ENCODE data around the gene ADGRV1. TPM values are rescaled to one million over a fixed set of nuclear protein-coding genes. Genes with fewer than 3 reads are reported as not detected.
"Not testable (repeated sequence)": the region's sequence is repeated elsewhere in the genome, so short reads cannot be mapped to it uniquely, and the experiment has no call there.

The ADGRV1 gene
- total RNA-seq, 1 experiment from 2014 or later: 64.8 TPM

GRCh38 chr5:90845723-90846554, 287.3 kb downstream of the ADGRV1 start:
- no peaks in the 10 kb centered on the region for H3K23me2 ChIP-seq (ENCODE audit: insufficient read length, low read depth, low read length, poor library complexity, severe bottlenecking)
- no peak overlapping the region for H2BK120ac ChIP-seq (ENCODE audit: low read depth, low read length, poor library complexity, severe bottlenecking)
- Mint-ChIP-seq H3K4me3 (no peak overlapping the region), H3K36me3 (ENCODE audit: insufficient read depth in 1 of 3, low read depth in 3 of 3) (peaks cover 18 to 27% (median 23%) of the 10 kb centered on the region in 3 experiments), H3K27me3 (ENCODE audit: low read depth) (no peaks in the 10 kb centered on the region), H3K27ac (peak overlapping the region in 1 of 3 experiments; percentile 24; a peak in 2 of 7 replicates), H3K4me1 (no peaks in the 10 kb centered on the region), H3K9me3 (peaks cover 0 to 7% of the 10 kb centered on the region in 2 experiments; a peak in 3 of 5 replicates)
- H3T11ph ChIP-seq (ENCODE audit: low read length): no peak overlapping the region
- TF ChIP-seq, protein P1, sequence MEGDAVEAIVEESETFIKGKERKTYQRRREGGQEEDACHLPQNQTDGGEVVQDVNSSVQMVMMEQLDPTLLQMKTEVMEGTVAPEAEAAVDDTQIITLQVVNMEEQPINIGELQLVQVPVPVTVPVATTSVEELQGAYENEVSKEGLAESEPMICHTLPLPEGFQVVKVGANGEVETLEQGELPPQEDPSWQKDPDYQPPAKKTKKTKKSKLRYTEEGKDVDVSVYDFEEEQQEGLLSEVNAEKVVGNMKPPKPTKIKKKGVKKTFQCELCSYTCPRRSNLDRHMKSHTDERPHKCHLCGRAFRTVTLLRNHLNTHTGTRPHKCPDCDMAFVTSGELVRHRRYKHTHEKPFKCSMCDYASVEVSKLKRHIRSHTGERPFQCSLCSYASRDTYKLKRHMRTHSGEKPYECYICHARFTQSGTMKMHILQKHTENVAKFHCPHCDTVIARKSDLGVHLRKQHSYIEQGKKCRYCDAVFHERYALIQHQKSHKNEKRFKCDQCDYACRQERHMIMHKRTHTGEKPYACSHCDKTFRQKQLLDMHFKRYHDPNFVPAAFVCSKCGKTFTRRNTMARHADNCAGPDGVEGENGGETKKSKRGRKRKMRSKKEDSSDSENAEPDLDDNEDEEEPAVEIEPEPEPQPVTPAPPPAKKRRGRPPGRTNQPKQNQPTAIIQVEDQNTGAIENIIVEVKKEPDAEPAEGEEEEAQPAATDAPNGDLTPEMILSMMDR (conservative IDR thresholded peaks at IDR 0.05): no peak
- H4K8ac ChIP-seq (replicated peaks; ENCODE audit: insufficient read length, low read depth, low read length): no peak overlapping the region
- H3K9ac ChIP-seq (ENCODE audit: extremely low read depth, insufficient read length, low read length): no peak overlapping the region
- no peaks in the 10 kb centered on the region for H3K4me1 ChIP-seq (ENCODE audit: insufficient read depth, low read length)
- H2BK12ac ChIP-seq (ENCODE audit: insufficient read length, low read depth, low read length): no peak overlapping the region
- H4K20me1 ChIP-seq (ENCODE audit: control insufficient read depth, insufficient read depth, insufficient read length): no peaks in the 10 kb centered on the region
- H3K79me2 ChIP-seq (ENCODE audit: insufficient read depth, low read length): no peaks in the 10 kb centered on the region
- no peak overlapping the region for H3K4ac ChIP-seq (ENCODE audit: low read depth, low read length)
- DNase-seq: no peak
- H3K18ac ChIP-seq (ENCODE audit: insufficient read length, low read depth, low read length): no peak overlapping the region
- no peak overlapping the region for H3K56ac ChIP-seq (ENCODE audit: insufficient read length, low read depth, low read length)
- no peaks in the 10 kb centered on the region for H3K9me3 ChIP-seq (ENCODE audit: control insufficient read depth, low read depth, low read length)
- no peak overlapping the region for H3K27ac ChIP-seq (ENCODE audit: insufficient read length, low read depth, low read length)
- H2AFZ ChIP-seq (ENCODE audit: low read length): no peak overlapping the region
- no peak overlapping the region for H2BK20ac ChIP-seq (ENCODE audit: low read depth, low read length, poor library complexity, severe bottlenecking)
- no CpG with 5 or more reads among the region's 7 CpGs for WGBS (ENCODE audit: extremely low coverage, insufficient read length, low lambda C conversion rate)
- H3K79me1 ChIP-seq (ENCODE audit: insufficient read depth, low read depth, low read length, poor library complexity, severe bottlenecking): no peaks in the 10 kb centered on the region
- no peak overlapping the region for H4K5ac ChIP-seq (ENCODE audit: insufficient read length, low read depth, low read length)
- H3K4me2 ChIP-seq (ENCODE audit: insufficient read depth, insufficient read length, low read length): no peak overlapping the region
- H2AK5ac ChIP-seq (ENCODE audit: insufficient read length, low read length): no peak overlapping the region
- no peak overlapping the region for H3K14ac ChIP-seq (ENCODE audit: insufficient read depth, low read length)
- no peak overlapping the region for H2BK5ac ChIP-seq (ENCODE audit: insufficient read length, low read length)
- no peak overlapping the region for H3K23ac ChIP-seq (ENCODE audit: insufficient read length, low read depth, low read length)
- no peak overlapping the region for H2BK15ac ChIP-seq (ENCODE audit: low read depth, low read length)
- H3K27me3 ChIP-seq (ENCODE audit: insufficient read depth, low read length): no peaks in the 10 kb centered on the region
- H4K91ac ChIP-seq (ENCODE audit: insufficient read length, low read depth, low read length): no peak overlapping the region

- H3K79me2 ChIP-seq (ENCODE audit: insufficient read depth, low read length); H4K20me1 ChIP-seq (ENCODE audit: control insufficient read depth, insufficient read depth, insufficient read length); H3K27me3 ChIP-seq (ENCODE audit: insufficient read depth, low read length); H4K91ac ChIP-seq (ENCODE audit: insufficient read length, low read depth, low read length); H3K9ac ChIP-seq (ENCODE audit: extremely low read depth, insufficient read length, low read length); H3K4me3 Mint-ChIP-seq; H3K56ac ChIP-seq (ENCODE audit: insufficient read length, low read depth, low read length); H3K4me1 Mint-ChIP-seq; H3K14ac ChIP-seq (ENCODE audit: insufficient read depth, low read length); H2BK20ac ChIP-seq (ENCODE audit: low read depth, low read length, poor library complexity, severe bottlenecking); H3K23me2 ChIP-seq (ENCODE audit: insufficient read length, low read depth, low read length, poor library complexity, severe bottlenecking); H3K79me1 ChIP-seq (ENCODE audit: insufficient read depth, low read depth, low read length, poor library complexity, severe bottlenecking); H3K9me3 Mint-ChIP-seq; H2BK15ac ChIP-seq (ENCODE audit: low read depth, low read length); H3K23ac ChIP-seq (ENCODE audit: insufficient read length, low read depth, low read length); H2BK120ac ChIP-seq (ENCODE audit: low read depth, low read length, poor library complexity, severe bottlenecking); H3K27ac ChIP-seq (ENCODE audit: insufficient read length, low read depth, low read length); H3K27ac Mint-ChIP-seq; H2AK5ac ChIP-seq (ENCODE audit: insufficient read length, low read length); H3K4ac ChIP-seq (ENCODE audit: low read depth, low read length); H4K5ac ChIP-seq (ENCODE audit: insufficient read length, low read depth, low read length); H3T11ph ChIP-seq (ENCODE audit: low read length); H2BK5ac ChIP-seq (ENCODE audit: insufficient read length, low read length); H4K8ac ChIP-seq (replicated peaks; ENCODE audit: insufficient read length, low read depth, low read length); H2AFZ ChIP-seq (ENCODE audit: low read length); H3K9me3 ChIP-seq (ENCODE audit: control insufficient read depth, low read depth, low read length); H3K4me2 ChIP-seq (ENCODE audit: insufficient read depth, insufficient read length, low read length); H3K27me3 Mint-ChIP-seq (ENCODE audit: low read depth); H3K18ac ChIP-seq (ENCODE audit: insufficient read length, low read depth, low read length); H3K4me1 ChIP-seq (ENCODE audit: insufficient read depth, low read length); H2BK12ac ChIP-seq (ENCODE audit: insufficient read length, low read depth, low read length): not testable (repeated sequence)
- no CpG with 5 or more reads among the region's 24 CpGs for WGBS (ENCODE audit: extremely low coverage, insufficient read length, low lambda C conversion rate)
- peaks cover 18 to 27% (median 23%) of the 10 kb centered on the region in 3 experiments for H3K36me3 Mint-ChIP-seq (ENCODE audit: insufficient read depth in 1 of 3, low read depth in 3 of 3)
- DNase-seq: peak; percentile 26
These were observed 289.0 kb downstream of the ADGRV1 start for GRCh38 chr5:90847606-90848005.

Data from H9 (cell line).